Neural cell (in vitro differentiated cells): ENCODE data around the gene GRK3.

Experiments used
- EP300 ChIP-seq: fragments of 450-650 bp; conservative IDR thresholded peaks from 2 replicates; pipeline ENCODE4 v1.6.1; 2014; ENCODE audit warnings: antibody characterized with exemption, mild to moderate bottlenecking, moderate library complexity; ENCODE audit not compliant: poor library complexity, severe bottlenecking
- EZH2 ChIP-seq: fragments of 200-600, 300-800 bp; shearing (Covaris generic), sonication (generic); IDR thresholded peaks from 2 replicates; pipeline ENCODE4 v1.6.1; 2014; ENCODE audit warnings: antibody characterized with exemption, low read length, borderline replicate concordance, mild to moderate bottlenecking; ENCODE audit not compliant: insufficient read depth, poor library complexity, severe bottlenecking
- MXI1 ChIP-seq: fragments of 450-650 bp; conservative IDR thresholded peaks from 2 replicates; pipeline ENCODE4 v1.6.1; 2014; ENCODE audit warnings: antibody characterized with exemption, mild to moderate bottlenecking; ENCODE audit not compliant: poor library complexity, severe bottlenecking
- POLR2AphosphoS5 ChIP-seq: IDR thresholded peaks from 2 replicates; pipeline ENCODE4 v1.6.1; 2012
- RAD21 ChIP-seq: fragments of 450-650 bp; conservative IDR thresholded peaks from 2 replicates; pipeline ENCODE4 v1.6.1; 2014; ENCODE audit warnings: antibody characterized with exemption, mild to moderate bottlenecking, moderate library complexity
- SMC3 ChIP-seq: fragments of 450-650 bp; conservative IDR thresholded peaks from 2 replicates; pipeline ENCODE4 v1.6.1; 2014; ENCODE audit warnings: antibody characterized with exemption, mild to moderate bottlenecking, moderate library complexity; ENCODE audit not compliant: poor library complexity
- TAF1 ChIP-seq: IDR thresholded peaks from 2 replicates; pipeline ENCODE4 v1.6.1; 2012; ENCODE audit warnings: low read depth
- TF ChIP-seq, protein P1 (sequence below): fragments of 450-650 bp; IDR thresholded peaks from 2 replicates; pipeline ENCODE4 v1.5.1; 2014; ENCODE audit warnings: antibody characterized with exemption, mild to moderate bottlenecking, moderate library complexity; ENCODE audit not compliant: poor library complexity, severe bottlenecking
- TF ChIP-seq, protein P2 (sequence below): IDR thresholded peaks from 2 replicates; pipeline ENCODE4 v1.6.1; 2012; ENCODE audit warnings: borderline replicate concordance

DNA sequence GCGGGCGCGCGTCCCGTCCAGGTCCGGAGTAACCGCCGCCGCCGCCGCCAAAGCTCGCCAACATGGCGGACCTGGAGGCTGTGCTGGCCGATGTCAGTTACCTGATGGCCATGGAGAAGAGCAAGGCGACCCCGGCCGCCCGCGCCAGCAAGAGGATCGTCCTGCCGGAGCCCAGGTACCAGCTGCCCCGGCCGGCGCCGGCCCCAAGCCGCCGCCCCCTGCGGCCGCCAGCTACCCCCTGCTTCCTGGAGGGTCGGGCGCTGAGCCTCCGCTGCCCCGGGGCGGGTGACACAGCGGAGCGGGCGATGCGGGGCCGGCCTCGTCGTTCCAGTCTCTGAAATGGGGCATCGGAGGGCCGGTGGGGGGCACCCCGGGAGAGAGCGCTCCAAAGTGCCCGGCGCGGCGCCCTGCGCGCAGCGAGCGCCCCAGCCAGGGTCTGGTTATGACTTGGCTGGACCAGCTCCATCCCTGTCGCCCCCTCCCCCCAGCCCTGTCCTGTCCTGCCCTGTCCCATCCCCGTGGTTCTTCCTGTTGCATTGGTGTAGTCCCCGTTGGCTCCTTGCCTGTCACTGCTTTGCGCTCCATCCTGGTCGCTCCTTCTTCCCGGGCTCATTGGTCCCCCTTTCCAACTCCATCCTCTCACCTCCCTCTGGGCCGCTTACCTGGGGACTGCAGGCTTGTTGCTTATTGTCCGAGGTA, 653 bp downstream of the GRK3 start:
- TF ChIP-seq EP300 = no peak
- no peak for TF ChIP-seq MXI1
- TF ChIP-seq, protein P1, sequence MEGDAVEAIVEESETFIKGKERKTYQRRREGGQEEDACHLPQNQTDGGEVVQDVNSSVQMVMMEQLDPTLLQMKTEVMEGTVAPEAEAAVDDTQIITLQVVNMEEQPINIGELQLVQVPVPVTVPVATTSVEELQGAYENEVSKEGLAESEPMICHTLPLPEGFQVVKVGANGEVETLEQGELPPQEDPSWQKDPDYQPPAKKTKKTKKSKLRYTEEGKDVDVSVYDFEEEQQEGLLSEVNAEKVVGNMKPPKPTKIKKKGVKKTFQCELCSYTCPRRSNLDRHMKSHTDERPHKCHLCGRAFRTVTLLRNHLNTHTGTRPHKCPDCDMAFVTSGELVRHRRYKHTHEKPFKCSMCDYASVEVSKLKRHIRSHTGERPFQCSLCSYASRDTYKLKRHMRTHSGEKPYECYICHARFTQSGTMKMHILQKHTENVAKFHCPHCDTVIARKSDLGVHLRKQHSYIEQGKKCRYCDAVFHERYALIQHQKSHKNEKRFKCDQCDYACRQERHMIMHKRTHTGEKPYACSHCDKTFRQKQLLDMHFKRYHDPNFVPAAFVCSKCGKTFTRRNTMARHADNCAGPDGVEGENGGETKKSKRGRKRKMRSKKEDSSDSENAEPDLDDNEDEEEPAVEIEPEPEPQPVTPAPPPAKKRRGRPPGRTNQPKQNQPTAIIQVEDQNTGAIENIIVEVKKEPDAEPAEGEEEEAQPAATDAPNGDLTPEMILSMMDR = no peak
- no peak for TF ChIP-seq POLR2AphosphoS5
- no peak for TF ChIP-seq EZH2
- TF ChIP-seq, protein P2, sequence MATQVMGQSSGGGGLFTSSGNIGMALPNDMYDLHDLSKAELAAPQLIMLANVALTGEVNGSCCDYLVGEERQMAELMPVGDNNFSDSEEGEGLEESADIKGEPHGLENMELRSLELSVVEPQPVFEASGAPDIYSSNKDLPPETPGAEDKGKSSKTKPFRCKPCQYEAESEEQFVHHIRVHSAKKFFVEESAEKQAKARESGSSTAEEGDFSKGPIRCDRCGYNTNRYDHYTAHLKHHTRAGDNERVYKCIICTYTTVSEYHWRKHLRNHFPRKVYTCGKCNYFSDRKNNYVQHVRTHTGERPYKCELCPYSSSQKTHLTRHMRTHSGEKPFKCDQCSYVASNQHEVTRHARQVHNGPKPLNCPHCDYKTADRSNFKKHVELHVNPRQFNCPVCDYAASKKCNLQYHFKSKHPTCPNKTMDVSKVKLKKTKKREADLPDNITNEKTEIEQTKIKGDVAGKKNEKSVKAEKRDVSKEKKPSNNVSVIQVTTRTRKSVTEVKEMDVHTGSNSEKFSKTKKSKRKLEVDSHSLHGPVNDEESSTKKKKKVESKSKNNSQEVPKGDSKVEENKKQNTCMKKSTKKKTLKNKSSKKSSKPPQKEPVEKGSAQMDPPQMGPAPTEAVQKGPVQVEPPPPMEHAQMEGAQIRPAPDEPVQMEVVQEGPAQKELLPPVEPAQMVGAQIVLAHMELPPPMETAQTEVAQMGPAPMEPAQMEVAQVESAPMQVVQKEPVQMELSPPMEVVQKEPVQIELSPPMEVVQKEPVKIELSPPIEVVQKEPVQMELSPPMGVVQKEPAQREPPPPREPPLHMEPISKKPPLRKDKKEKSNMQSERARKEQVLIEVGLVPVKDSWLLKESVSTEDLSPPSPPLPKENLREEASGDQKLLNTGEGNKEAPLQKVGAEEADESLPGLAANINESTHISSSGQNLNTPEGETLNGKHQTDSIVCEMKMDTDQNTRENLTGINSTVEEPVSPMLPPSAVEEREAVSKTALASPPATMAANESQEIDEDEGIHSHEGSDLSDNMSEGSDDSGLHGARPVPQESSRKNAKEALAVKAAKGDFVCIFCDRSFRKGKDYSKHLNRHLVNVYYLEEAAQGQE = no peak
- TF ChIP-seq TAF1 = no peak
- no peak for TF ChIP-seq SMC3
- TF ChIP-seq RAD21 = no peak
